Activated CD4-positive, alpha-beta T cell treated with anti-CD3 and anti-CD28 coated beads for 24 hours (primary cell): Measurements from ENCODE around the gene LCN1.
"Not testable (repeated sequence)": the region's sequence is repeated elsewhere in the genome, so short reads cannot be mapped to it uniquely, and the experiment has no call there.

Experiments used
- DNase-seq, 2 donors: peaks; one replicate each; pipeline ENCODE4 v3.0.0-alpha.2; 2020; ENCODE audit warnings: low read depth in 2 of 2

Gene LCN1

DNA sequence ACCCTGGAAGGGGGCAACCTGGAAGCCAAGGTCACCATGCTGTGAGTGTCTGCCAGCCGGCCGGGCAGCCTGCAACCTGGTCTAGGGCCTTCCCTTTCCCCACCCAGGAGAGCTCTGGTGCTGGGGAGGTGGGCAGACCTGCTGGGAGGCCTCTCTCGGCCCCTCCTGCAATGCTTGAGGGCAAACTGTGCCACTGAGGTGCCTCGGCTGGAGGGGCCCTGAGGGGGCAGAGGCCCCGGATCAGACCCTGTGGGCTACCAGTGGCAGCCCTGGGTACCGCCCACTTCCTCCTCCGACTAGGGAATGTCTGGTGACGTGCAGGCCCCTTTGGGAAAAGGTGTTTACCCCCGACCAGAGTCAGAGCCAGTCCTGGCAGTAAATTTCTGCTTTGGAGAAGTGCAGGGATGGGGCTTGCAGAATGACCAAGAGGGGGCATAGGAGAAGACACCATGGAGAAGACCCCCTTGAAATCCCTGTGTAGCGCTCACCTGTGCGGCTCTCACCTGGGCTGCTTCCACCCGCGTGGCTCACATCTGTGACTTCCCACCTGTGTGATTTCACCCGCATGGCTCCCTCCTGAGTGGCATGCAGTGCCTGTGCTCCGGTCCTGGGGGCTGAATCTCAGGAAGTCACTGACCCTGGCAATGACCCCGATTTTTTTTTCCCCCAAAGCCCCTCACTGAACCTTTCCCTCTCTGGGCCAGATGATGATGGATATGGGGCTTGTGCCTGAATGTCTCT lies 1.1 kb downstream of the LCN1 start:
- DNase-seq = no peak

DNA sequence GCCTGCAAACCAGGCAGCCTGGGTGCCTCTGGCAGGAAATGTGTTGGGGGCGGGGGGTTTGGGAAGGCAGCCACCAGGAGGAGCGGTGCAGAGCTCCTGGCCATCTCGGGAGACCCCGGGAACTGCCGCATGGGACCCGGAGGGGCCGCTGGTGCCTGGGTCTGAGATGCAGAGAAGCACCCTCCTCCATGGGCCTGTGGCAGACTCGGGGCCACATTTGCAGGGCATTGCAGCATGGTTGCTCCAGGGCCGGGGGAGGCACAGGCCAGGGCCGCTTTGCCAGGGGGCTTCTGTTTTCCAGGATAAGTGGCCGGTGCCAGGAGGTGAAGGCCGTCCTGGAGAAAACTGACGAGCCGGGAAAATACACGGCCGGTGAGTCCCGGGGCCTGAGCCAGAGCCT lies 1.7 kb downstream of the LCN1 start:
- DNase-seq = no peak

DNA sequence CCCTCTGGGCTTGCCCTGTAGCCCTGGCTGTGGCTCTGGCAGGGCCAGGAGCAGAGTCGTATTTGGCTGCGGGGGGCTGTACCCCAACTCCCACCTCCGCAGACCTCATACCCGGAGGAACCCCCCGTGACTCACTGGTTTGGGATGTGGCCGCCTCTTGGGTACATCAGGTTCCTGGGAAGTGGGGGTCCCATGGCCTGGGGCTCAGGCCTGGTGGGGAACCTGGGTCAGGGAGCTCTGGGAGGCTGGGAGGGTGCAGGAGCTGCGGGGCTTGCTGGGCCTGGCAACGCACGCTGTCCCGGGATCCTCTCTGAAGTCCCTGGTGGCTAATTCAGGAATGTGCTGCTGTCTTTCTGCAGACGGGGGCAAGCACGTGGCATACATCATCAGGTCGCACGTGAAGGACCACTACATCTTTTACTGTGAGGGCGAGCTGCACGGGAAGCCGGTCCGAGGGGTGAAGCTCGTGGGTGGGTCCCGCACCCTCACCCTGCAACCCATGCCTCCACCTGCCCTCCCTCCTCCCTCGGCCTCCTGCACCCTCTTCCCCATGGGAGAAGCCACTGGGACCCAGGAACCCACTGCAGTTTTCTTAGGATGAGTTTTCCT lies 2.4 kb downstream of the LCN1 start:
- no peak for DNase-seq

DNA sequence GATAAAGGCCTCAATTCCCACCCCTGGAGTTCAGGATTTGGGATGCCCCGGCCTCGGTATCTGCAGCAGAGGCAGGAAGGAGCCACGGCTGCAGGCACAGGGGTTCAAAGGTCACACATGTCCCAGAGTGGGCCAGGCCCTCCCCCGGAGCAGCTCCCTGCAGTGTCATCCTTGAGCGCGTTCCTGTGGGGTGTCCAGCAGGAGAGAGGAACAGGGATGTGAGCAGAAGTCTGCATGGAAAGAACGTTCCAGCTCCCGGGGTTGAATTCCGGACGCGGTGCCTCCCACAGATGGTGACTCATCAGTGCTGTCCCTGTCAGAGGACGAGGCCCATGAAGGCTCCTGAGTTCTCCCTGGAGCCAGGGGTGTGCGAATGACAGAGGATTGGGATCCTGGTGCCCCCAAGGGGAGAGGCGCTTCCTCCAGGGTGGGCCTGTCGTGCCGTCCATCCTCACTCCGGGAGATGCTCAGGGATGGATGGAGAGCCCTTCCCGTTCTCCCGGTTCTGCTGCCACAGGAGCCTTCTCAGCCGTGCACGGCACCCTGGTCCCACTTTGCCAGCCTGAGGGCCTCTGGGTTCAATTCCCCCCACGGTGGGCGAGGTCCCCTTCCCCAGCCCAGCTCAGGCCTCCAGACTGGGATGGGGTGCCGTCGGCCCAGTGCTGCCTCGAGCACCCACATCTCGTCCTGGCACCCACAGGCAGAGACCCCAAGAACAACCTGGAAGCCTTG lies 3.1 kb downstream of the LCN1 start:
- no peak for DNase-seq

DNA sequence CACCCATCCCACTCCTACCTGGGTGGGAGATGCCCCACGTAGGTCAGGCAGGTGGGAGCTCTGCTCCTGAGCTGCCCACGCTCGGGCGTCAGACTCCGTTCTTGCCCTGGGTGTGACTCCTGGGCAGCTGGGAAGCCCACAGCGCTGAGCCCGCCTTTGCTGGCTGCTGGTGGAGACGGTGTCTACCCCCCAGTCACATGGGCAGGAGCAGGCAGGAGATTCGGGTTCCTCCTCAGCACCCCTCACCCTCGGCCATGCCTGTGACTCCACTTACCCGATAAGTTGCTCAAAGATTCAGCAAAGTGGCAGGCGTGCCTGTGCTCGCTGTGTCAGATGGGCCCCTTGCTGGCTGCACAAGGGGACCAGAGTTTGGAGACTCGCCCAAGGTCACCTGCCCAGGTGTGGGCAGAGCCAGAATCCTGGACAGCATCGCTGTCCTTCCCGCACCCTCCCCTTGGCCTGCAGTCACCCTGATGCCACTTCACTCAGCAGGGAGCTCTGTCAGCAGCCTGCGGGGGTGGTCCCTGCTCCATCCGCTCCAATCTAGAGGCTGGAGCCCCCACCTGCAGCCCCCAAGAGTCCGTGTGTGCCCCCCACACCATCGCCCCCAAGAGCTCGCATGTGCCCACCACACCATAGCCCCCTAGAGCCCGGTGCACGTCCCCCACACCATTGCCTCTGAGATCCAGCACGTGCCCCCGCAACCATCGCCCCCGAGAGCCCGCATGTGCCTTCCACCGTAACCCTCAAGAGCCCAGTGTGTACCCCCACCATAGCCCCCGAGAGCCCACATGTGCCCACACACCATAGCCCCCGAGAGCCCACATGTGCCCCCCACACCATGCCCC lies 4.2 kb downstream of the LCN1 start:
- no peak for DNase-seq

DNA sequence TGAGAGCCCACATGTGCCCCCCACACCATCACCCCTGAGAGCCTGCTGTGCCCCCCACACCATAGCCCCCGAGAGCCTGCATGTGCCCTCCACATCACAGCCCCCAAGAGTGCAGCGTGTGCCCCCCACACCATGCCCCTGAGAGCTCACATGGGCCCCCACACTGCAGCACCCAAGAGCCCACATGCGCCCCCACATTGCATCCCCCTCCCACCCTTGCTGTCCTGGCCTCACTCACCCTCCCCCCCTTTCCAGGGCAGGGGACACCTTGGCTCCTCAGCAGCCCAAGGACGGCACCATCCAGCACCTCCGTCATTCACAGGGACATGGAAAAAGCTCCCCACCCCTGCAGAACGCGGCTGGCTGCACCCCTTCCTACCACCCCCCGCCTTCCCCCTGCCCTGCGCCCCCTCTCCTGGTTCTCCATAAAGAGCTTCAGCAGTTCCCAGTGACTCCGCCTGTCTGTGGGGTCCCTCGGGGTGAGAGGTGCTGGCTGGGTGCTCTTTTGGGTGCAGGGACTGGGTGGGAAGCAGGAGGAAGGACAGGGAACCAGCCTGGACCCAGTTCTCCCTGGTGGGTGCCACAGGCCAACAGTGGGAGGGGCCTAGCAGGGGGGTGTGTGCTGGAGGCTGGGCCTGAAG lies 5.0 kb downstream of the LCN1 start:
- DNase-seq = no peak

DNA sequence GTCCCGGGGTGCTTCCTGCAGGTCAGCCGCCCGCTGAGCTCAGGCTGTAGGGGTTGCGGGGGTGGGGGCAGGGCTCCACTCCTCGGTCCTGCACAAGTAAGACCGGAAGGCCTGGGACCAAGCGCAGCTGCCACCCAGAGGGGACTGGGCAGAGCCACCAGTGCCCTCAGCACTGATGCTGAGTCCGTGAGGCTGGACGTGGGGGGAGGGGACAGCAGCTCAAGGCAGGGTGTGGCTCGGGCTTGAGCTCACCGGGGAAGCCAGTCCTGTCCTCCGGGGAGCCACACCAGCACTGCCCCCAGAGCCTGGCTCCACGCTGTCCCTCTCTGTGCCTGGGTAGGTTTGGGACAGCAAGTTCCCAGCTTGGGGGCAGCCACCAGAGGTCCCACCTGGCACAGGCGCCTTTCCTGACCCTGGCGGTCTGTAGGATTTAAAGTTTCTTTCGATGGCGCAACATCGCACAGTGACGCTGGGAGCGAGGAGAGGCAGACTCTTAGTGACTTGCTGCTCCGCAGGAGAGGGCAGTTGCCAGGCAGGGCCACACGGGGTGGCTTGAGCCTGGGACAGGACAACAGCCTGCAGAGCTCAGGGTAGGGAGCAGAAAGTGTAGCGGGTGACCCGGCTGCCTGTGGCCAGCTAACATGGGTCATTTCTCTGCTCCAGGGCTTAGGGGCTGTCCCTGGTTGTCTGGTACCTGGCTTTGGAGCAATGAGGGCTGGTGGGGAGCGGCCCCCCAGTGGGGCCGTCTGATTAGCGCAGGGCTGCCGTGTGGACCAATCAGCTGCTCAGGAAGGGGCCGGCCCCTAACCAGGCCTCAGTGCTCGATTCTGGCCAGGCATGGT lies 5.7 kb downstream of the LCN1 start:
- no peak for DNase-seq

DNA sequence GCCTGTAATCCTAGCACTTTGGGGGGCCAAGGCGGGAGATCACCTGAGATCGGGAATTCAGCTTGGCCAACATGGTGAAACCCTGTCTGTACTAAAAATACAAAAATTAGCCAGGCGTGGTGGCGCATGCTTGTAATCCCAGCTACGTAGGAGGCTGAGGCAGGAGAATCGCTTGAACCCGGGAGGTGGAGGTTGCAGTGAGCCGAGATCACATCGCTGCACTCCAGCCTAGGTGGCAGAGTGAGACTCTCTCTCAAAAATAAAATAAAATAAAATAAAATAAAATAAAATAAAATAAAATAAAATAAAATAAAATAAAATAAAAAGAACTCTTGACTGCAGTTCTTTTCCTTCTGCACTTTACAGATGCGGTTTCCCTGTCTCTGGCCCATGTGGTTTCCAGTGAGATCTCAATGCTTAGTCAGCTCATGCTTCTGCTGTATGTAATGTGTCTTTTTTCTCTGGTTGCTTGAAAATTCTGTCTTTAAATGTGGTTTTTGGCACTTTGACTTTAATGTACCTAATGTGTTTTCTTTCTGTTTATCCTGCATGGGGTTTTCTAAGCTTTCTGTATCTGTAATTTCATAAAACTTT lies 7.7 kb downstream of the LCN1 start:
- not testable (repeated sequence) for DNase-seq

DNA sequence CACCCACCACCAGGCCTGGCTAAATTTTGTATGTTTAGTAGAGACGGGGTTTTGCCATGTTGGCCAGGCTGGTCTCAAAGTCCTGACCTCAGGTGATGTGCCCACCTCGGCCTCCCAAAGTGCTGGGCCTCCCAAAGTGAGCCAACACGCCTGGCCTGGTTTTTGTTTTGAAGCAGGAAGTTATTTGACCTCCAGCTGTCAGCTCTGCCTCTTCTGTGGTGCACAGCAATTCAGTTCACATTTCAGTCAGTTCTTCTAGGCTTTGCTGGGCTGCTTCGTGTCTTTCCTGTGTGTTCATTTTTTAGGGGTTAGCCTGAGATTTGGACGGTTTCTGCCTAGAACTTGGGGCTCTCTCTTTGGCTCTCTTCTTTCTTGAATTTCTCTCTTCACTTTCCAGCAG lies 8.9 kb downstream of the LCN1 start:
- DNase-seq = no peak

DNA sequence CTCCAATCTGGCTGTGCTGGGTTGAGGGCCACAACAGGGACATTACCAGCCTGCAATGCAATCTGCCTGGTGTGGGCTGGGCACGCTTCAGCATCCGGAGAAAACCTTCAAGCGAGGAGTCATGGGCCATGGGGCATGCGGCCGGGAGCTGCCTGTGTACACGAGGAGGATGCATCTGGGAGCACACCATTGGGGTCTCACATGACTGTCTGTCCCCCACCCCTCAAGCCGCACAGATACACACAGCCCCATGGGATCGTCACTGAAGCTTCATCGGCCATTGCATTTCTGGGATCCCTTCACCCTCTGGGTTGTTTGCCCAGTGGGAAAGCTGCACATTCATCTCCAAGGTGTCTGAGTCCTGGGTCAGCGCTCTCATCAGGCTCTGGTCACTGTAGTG lies 9.9 kb downstream of the LCN1 start:
- DNase-seq = no peak

DNA sequence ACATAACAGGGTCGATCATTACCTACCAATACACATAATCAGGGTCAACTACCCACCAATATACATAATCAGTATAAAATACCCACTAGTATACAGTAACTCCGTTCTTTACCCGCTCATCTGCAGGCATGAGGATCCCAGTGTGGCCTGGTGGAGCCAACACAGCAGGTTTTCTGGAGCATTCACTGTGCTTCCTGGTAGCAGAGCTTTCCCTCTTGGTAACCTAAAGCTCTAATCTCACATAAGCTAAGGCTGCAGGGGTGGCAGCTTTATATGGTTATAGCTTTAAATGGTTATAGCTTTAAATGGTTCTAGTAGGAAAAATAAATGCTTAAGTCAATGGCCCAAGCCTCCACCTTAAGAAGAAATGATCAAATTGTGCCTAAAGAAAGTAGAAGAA lies 11.9 kb downstream of the LCN1 start:
- no peak for DNase-seq

DNA sequence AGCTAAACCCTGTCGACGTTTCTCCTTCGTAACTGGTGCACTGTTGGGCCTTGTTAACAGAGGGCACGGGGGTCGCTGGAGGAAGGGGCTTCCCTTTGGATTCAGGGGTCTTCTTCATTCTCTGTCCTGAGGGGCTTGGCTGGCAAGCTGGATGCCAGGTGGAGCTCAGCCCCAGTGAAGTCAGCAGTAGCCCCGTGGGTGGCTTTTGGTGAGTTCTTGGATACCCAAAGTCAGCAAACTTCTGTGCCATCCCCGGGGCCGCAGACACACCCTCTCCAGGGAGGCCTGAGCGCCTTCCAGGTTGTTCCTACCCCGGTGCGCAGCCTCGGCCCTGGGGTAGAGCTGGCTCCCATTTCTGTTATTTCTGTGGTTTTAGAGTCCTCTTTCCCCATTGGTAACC lies 12.4 kb downstream of the LCN1 start:
- DNase-seq = no peak

DNA sequence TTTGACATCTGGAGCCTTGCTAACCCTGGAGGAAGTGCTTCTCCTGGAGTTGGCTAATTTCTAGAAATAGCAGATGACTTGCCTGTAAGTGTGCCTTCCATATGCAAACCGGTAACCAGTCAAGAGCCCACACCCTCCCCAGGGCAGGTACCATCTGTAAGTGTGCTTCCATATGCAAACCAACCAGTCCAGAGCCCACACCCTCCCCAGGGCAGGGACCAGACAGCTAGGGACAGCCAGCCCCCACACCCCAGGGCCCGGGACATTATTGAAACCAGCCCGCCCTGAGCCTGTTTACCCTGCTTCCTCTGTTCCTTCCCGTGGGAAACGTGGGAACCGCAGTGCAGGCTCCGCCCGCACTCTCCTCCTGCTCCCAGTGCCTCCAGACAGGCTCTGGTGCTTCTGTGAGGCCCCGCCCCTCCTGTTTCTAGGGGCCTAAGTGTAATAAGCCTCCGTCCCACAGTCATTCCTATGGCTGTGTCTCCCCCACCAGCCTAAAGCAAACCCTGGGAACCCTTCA lies 13.0 kb downstream of the LCN1 start:
- not testable (repeated sequence) for DNase-seq

DNA sequence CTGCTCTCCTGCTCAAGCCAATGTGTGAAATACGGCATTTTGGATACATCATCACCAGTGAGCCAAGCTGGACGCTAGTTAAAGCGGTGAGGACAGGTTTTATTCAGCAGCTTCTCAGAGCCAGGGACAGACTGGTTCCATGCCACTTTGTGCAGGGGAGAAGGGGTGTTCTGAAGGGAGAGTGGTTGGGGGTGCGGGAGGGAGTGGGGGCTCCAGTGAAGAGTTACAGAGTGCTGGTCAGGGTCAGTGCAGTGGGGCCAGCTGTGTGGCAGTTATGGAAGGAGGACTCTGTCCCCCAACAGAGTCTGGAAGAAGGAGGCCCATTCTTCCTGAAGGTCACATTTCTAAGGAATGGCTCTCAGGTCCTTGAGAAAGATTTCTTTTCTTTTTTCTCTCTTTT lies 13.6 kb downstream of the LCN1 start:
- not testable (repeated sequence) for DNase-seq

DNA sequence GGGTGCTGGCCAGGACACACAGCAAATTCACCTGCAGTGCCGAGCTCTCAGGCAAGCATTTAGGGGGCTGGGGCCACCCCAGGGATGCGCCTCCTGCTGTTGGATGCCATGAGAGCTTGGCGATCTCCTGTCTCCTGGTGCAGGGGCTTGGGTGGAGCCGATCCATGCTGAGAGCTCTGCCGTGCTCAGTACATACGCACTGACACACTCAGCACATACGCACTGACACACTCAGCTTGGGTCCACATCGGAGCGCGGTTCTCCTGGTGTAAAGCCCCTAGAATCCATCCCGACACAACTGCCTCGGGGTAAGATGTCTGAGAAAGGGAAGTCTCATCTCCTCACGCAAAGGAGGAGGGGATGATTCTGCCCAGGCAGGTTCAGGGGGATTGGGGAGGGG lies 14.4 kb downstream of the LCN1 start:
- DNase-seq = not testable (repeated sequence)

DNA sequence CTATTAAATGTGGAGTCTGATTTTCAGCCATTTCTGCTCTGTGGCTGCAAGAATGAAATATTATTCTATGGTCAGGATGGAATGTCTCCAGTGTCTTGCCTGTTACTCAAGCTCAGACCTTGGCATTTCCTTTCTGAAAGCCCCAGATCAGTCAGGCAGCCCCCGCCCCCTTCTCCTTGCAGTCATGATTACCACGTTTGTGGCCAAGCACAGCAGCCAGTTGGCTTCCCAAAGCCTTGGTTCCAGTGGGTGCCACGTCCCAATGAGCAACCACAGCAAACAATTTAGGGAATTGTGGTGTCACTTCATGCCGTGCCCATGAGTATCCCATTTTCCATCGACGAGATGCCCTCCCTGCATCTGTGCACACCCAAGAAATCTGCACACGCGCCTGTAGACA lies 15.0 kb downstream of the LCN1 start:
- no peak for DNase-seq

DNA sequence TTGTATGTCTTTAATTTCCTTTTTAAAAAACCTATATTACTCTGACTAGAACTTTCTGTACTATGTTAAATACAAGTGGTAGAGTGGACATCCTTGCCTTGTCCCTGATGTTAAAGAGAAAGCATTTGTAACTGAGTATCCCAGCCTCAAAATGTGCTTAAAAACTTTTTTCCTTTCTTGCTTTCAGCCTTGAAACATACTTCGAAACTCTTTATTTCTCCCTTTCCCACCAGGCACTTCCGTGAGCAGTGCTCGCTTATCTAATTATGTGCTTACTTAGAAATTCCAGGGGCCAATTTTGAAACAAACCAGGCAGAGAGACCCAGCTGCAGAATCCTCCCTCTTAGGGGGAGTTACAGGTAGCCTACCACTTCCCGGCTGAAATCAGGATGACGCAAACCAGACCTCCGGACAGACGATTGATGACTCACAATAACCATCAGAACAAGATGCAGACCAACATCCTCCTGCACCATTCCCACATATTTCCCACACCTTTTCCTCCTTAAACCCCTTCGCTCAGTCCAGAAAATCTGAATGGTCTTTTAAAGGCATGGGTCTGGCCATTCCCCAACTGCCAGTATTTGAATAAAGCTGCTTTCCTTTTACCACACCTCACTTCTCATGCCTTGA lies 22.1 kb downstream of the LCN1 start:
- DNase-seq = not testable (repeated sequence)

DNA sequence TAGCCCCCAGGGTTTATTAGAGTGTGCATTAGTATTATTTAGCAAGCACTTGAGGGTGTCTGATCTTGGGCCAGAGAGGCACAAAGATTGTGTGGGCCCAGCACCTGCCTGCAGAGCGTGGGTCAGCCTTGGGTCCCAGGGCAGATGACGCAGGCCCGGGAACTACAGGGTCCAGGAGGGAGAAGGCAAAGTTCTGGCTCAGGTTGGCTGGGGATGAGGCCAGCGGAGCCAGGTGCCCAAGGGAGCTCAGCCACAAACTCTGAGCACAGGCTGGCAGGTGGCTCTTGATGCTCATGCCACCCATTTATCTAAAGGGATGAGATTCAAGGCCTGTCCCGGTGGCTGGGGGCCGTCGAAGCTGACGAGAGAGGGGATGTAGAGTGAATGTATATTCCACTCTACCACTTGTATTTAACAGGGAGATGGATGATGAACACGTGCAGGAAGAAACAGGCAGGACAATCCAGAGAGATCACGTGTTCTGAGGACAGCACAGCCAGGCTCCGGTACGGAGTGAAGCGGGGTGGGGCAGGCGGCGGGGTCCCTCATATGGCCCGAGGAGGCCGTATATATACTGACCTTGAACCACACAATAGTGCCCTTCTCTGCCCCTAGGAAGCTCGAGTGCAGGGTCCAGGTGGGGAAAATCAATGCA lies 23.9 kb downstream of the LCN1 start:
- no peak for DNase-seq

DNA sequence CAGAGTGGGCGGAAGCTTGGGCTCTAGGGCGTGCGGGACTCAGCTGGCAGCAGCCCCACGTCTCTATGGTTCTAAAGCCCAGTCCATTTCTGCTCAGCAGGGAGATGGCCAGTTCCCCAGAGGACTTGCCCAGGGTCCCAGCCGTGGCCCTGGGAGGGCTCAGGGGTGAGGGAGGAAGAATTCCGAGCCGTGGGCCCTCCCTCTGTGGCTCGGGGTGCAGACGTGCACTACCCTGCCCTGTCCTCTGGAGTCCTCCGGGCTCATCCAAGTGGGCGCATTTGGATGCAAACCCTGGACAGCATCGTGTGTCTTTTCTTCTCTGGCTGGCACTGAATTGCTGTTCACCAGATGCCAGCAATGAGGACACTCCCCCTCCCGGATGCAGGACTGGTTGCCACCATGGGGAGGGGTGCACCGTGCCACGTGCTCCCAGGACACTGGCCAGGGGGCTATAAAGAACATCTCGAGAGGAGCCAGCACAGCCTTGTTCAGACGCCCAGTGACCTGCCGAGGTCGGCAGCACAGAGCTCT lies 24.5 kb downstream of the LCN1 start, which contains the start of gene OBP2A:
Gene OBP2A, plus strand, starts transcription at position 481 of the 531 bp plus-strand sequence. CDS start 55 bp downstream, outside the sequence.
- DNase-seq = not testable (repeated sequence)
